ENCODE measurements around the gene RAD1.
"Not testable (repeated sequence)": the region's sequence is repeated elsewhere in the genome, so short reads cannot be mapped to it uniquely, and the experiment has no call there.

The RAD1 gene
- total RNA-seq = 26.5 to 27.8 reads per million in 2 donors

GRCh38 chr5:34915139-34915855, at the start of gene RAD1, which contains the start of gene BRIX1:
TSS of gene RAD1 (minus strand) at chr5:34915504. CDS start at chr5:34914892, 612 bp downstream.
TSS of gene BRIX1 (plus strand) at chr5:34915711. CDS start at chr5:34915739, 28 bp downstream.
- DNase-seq = peak; percentile 78 to 99 (median 91)

- DNase-seq = peak in 1 of 5 experiments; percentile 51
Observed at GRCh38 chr5:34959323-34959722, 44.0 kb upstream of the RAD1 start.

- peak in 1 of 5 experiments; percentile 13 for DNase-seq
Observed at GRCh38 chr5:34957857-34958690, 42.8 kb upstream of the RAD1 start.

GRCh38 chr5:34957321-34957720, 42.0 kb upstream of the RAD1 start:
- no peak for DNase-seq

GRCh38 chr5:34944460-34945047, 29.2 kb upstream of the RAD1 start:
- DNase-seq = no peak

GRCh38 chr5:34944044-34944443, 28.7 kb upstream of the RAD1 start:
- DNase-seq = no peak

- no peak for DNase-seq
Observed at GRCh38 chr5:34941936-34942335, 26.6 kb upstream of the RAD1 start.

GRCh38 chr5:34932947-34933346, 17.6 kb upstream of the RAD1 start:
- DNase-seq = no peak

GRCh38 chr5:34930870-34931269, 15.6 kb upstream of the RAD1 start:
- DNase-seq = no peak

- no peak for DNase-seq
Observed at GRCh38 chr5:34930462-34930844, 15.1 kb upstream of the RAD1 start.

GRCh38 chr5:34929720-34930461, 14.6 kb upstream of the RAD1 start:
- peak; percentile 56 to 93 (median 77) for DNase-seq

- DNase-seq = peak; percentile 95 to 98 (median 96)
Observed at GRCh38 chr5:34929134-34929719, 13.9 kb upstream of the RAD1 start, which contains the start of gene DNAJC21. TSS of gene DNAJC21 (plus strand) at chr5:34929559. CDS start at chr5:34929820, 261 bp downstream.

- DNase-seq = no peak
Observed at GRCh38 chr5:34928267-34928666, 13.0 kb upstream of the RAD1 start.

GRCh38 chr5:34927785-34928184, 12.5 kb upstream of the RAD1 start:
- no peak for DNase-seq

- DNase-seq = no peak
Observed at GRCh38 chr5:34926318-34926888, 11.1 kb upstream of the RAD1 start.

- no peak for DNase-seq
Observed at GRCh38 chr5:34924462-34924765, 9.1 kb upstream of the RAD1 start.

GRCh38 chr5:34923694-34924461, 8.6 kb upstream of the RAD1 start:
- peak in 1 of 5 experiments; percentile 84 for DNase-seq

GRCh38 chr5:34923256-34923655, 8.0 kb upstream of the RAD1 start:
- DNase-seq = not testable (repeated sequence)

- DNase-seq = no peak
Observed at GRCh38 chr5:34919077-34919476, 3.8 kb upstream of the RAD1 start.

- DNase-seq = no peak
Observed at GRCh38 chr5:34918025-34918424, 2.7 kb upstream of the RAD1 start.

- no peak for DNase-seq
Observed at GRCh38 chr5:34916518-34916917, 1.2 kb upstream of the RAD1 start.
